ENCODE data around the gene MYL10.
"Not testable (repeated sequence)": the region's sequence is repeated elsewhere in the genome, so short reads cannot be mapped to it uniquely, and the experiment has no call there.

Gene MYL10

GRCh38 chr7:101617451-101618206 is 11.5 kb downstream of the MYL10 start:
- no peak for DNase-seq

- DNase-seq, result no peak
These were observed 13.7 kb downstream of the MYL10 start for GRCh38 chr7:101615446-101615845.

- no peak for DNase-seq
These were observed 14.2 kb downstream of the MYL10 start for GRCh38 chr7:101614939-101615302.

- no peak for DNase-seq
These were observed 14.8 kb downstream of the MYL10 start for GRCh38 chr7:101614098-101614938.

- DNase-seq, result no peak
These were observed 16.1 kb downstream of the MYL10 start for GRCh38 chr7:101612885-101613515.

- DNase-seq, result no peak
These were observed 20.1 kb downstream of the MYL10 start for GRCh38 chr7:101608772-101609713.

- DNase-seq, result no peak
These were observed 22.6 kb downstream of the MYL10 start for GRCh38 chr7:101606498-101606923.

- DNase-seq, result no peak
These were observed 23.2 kb downstream of the MYL10 start for GRCh38 chr7:101605611-101606497.

- DNase-seq, result not testable (repeated sequence)
These were observed 24.2 kb downstream of the MYL10 start for GRCh38 chr7:101604934-101605332.

GRCh38 chr7:101604331-101604933 is 24.7 kb downstream of the MYL10 start:
- DNase-seq, result no peak

- peak; percentile 27 to 50 (median 43) for DNase-seq
These were observed 26.4 kb downstream of the MYL10 start for GRCh38 chr7:101602484-101603241.

- no peak for DNase-seq
These were observed 27.0 kb downstream of the MYL10 start for GRCh38 chr7:101602082-101602481.

- no peak for DNase-seq
These were observed 29.3 kb downstream of the MYL10 start for GRCh38 chr7:101599787-101600186.

GRCh38 chr7:101598986-101599771 is 29.9 kb downstream of the MYL10 start:
- no peak for DNase-seq

- no peak for DNase-seq
These were observed 30.6 kb downstream of the MYL10 start for GRCh38 chr7:101598422-101598985.

GRCh38 chr7:101597941-101598340 is 31.2 kb downstream of the MYL10 start:
- DNase-seq, result no peak

GRCh38 chr7:101596898-101597297 is 32.2 kb downstream of the MYL10 start:
- no peak for DNase-seq

- DNase-seq, result no peak
These were observed 33.1 kb downstream of the MYL10 start for GRCh38 chr7:101595766-101596537.
